Ovary (tissue), 9 donors: ENCODE results near the gene SMG1. TPM values are rescaled to one million over a fixed set of nuclear protein-coding genes. Genes with fewer than 3 reads are reported as not detected.
"Not testable (repeated sequence)": the region's sequence is repeated elsewhere in the genome, so short reads cannot be mapped to it uniquely, and the experiment has no call there.

ENCODE experiments used
- DNase-seq, 5 donors: peaks; one replicate each; pipeline ENCODE4 v3.0.0-alpha.2; 2019 to 2020
- H3K27ac ChIP-seq, 2 donors: fragments of 200-600 bp; one replicate each; pipeline versions ENCODE4 v1.5.1 to v1.8.0; 2019 to 2022
- H3K27me3 ChIP-seq: fragments of 200-600 bp; one replicate; pipeline ENCODE4 v1.8.0; 2022
- H3K36me3 ChIP-seq: fragments of 200-600 bp; sonication (generic); one replicate; pipeline ENCODE4 v1.5.1; 2019
- H3K4me1 ChIP-seq: one replicate; pipeline ENCODE4 v1.8.1; 2013; ENCODE audit warnings: mild to moderate bottlenecking, moderate library complexity; ENCODE audit not compliant: insufficient read depth
- H3K4me3 ChIP-seq: fragments of 200-600 bp; sonication (generic); one replicate; pipeline ENCODE4 v1.5.1; 2017
- H3K9me3 ChIP-seq, 2 donors: fragments of 200-600 bp in 1 of 2; sonication (generic) in 1 of 2; one replicate each; pipeline versions ENCODE4 v1.5.1 to v1.8.1; 2013 to 2019; ENCODE audit warnings: mild to moderate bottlenecking in 1 of 2, moderate library complexity in 1 of 2
- EP300 ChIP-seq: sonication (generic); formaldehyde crosslinking; IDR thresholded peaks from one replicate; pipeline ENCODE4 v1.6.1; 2017; ENCODE audit warnings: antibody characterized with exemption
- POLR2A ChIP-seq: fragments of 450-650 bp; IDR thresholded peaks from one replicate; pipeline ENCODE4 v1.6.1; 2017; ENCODE audit warnings: antibody characterized with exemption, mild to moderate bottlenecking, moderate library complexity
- WGBS, 3 donors: extraction: QIAGEN DNeasy Blood & Tissue Kit in 1 of 3; methylation state at CpG; one replicate each; pipeline versions ENCODE4 v1.1.5 to v1.1.7; 2013 to 2017; 5-methylcytosine and 5-hydroxymethylcytosine counted together
- intact Hi-C, 4 donors: fragments of 100-400 bp; cut with DNase I; formaldehyde crosslinking; loops; one replicate each; pipeline versions ENCODE4 v1.11.0 to v1.15.1; 2022 to 2023
- polyA plus RNA-seq, 2 donors: library from polyadenylated mRNA; stranded (reverse); fragments of 200-250 nt in 1 of 2; fragments of 350-450 nt in 1 of 2; fragmentation: Illumina TruSeq in 1 of 2; extraction: RNeasy Lipid Tissue Mini Kit (QIAGEN cat#74804) in 1 of 2; gene quantifications; one replicate each; pipeline ENCODE4 v1.2.3, GENCODE V29; 2013 to 2014
- total RNA-seq, 7 donors: library from RNA; depleted of rRNA in 2 of 7; stranded (reverse); fragments of >200 nt in 2 of 7; fragmentation: NEBNext Ultra II Directional in 3 of 7; extraction: Animal tissue kit (Norgen Biotek cat#: 25700) in 3 of 7; gene quantifications; one replicate each; pipeline versions ENCODE4 v1.1.0 to v1.2.4, GENCODE V29; 2016 to 2023
- TF ChIP-seq, protein P1 (sequence below), 3 donors: fragments of 450-650 bp in 2 of 3; fragments of 200-600 bp in 1 of 3; IDR thresholded peaks; one replicate each; pipeline versions ENCODE4 v1.5.1 to v1.8.0; 2016 to 2022; ENCODE audit warnings: antibody characterized with exemption in 3 of 3, mild to moderate bottlenecking in 1 of 3
- donor health status: DM: no; HTN: no; CAD: no; lungs with moderate emphysema.
- donor health status: DM: no; HTN: no; CAD: no.
- donor health status: Bipolar disorder and iron deficiency.
- donor health status: DM: yes; HTN: yes; CAD: no.
- donor health status: DM: no; HTN: no; CAD: no.
- donor health status: DM: yes; HTN: yes; CAD: no.

Gene SMG1
- total and polyA plus RNA-seq, 9 donors: 12.5 to 94.5 (median 61.1) TPM

DNA sequence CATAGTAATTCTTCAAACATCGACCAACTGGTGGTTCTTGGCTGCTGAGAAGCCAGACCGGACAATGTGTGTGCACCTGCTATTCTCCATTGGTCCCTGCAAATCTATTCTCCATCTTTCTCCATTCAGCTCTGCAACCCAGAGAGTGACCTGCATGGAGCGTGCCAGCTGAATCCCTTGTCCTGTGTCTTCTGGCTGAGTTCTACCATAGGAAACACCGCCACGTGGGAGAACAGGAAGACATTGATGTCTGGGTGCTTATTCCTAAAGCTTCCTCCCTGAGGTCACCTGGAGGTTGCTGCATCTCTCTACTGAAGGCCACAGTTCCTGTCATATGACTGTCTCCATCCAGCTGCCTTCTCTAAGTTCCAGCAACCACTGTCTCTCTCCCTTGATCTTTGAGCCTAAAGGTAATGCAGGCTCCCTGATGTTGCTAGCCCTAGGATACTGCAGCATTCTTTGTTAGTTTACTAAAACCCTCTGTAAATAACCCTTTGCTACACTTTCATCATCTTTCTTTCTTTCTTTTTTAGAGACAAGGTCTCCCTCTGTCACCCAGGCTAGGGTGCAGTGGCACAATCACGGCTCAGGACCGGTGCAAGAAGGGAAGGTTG, 10.6 kb upstream of the SMG1 start:
- H3K27ac ChIP-seq: no peak overlapping the region
- no peaks in the 10 kb centered on the region for H3K27me3 ChIP-seq
- H3K4me3 ChIP-seq: no peak overlapping the region
- intact Hi-C loops: no loop called here
- TF ChIP-seq, protein P1, sequence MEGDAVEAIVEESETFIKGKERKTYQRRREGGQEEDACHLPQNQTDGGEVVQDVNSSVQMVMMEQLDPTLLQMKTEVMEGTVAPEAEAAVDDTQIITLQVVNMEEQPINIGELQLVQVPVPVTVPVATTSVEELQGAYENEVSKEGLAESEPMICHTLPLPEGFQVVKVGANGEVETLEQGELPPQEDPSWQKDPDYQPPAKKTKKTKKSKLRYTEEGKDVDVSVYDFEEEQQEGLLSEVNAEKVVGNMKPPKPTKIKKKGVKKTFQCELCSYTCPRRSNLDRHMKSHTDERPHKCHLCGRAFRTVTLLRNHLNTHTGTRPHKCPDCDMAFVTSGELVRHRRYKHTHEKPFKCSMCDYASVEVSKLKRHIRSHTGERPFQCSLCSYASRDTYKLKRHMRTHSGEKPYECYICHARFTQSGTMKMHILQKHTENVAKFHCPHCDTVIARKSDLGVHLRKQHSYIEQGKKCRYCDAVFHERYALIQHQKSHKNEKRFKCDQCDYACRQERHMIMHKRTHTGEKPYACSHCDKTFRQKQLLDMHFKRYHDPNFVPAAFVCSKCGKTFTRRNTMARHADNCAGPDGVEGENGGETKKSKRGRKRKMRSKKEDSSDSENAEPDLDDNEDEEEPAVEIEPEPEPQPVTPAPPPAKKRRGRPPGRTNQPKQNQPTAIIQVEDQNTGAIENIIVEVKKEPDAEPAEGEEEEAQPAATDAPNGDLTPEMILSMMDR (IDR thresholded peaks at IDR 0.05): no peak
- TF ChIP-seq EP300 (no peak), POLR2A (no peak)
- WGBS, 3 donors: 83 to 85% (median 83%) methylated on average over 7 of the region's 7 CpGs
- no peak for DNase-seq
- H3K36me3 ChIP-seq: no peaks in the 10 kb centered on the region
- H3K4me1 ChIP-seq: no peaks in the 10 kb centered on the region
- H3K9me3 ChIP-seq: no peaks in the 10 kb centered on the region

DNA sequence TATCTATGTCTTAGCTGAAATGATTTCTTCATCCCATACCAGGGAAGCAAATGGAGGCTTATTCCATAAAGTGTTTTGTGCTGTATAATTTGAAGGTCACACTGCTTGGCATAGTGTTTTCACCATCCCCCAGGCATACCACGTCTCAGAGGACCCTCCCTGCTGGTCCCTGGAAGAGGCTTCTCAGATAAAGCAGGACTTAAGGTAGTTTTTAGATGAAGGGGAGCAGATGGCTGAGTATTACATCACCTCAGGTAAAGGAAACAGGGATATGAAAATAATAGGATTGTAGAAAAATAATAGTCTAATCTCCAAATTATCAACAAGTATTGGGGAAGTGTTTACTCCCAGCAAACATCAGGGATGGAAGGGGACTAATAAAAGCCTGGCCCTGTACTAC, 7.3 kb upstream of the SMG1 start:
- Histone ChIP-seq H3K4me3 (no peak overlapping the region), H3K27ac (no peak overlapping the region), H3K9me3 (no peaks in the 10 kb centered on the region), H3K4me1 (no peaks in the 10 kb centered on the region), H3K27me3 (no peaks in the 10 kb centered on the region), H3K36me3 (no peaks in the 10 kb centered on the region)
- intact Hi-C loops: no loop called here
- 1 to 3% (median 3%) methylated on average over 1 of the region's 1 CpG for WGBS, 3 donors
- TF ChIP-seq, protein P1 (IDR thresholded peaks at IDR 0.05): no peak
- no peak for TF ChIP-seq EP300
- TF ChIP-seq POLR2A: no peak
- no peak for DNase-seq

DNA sequence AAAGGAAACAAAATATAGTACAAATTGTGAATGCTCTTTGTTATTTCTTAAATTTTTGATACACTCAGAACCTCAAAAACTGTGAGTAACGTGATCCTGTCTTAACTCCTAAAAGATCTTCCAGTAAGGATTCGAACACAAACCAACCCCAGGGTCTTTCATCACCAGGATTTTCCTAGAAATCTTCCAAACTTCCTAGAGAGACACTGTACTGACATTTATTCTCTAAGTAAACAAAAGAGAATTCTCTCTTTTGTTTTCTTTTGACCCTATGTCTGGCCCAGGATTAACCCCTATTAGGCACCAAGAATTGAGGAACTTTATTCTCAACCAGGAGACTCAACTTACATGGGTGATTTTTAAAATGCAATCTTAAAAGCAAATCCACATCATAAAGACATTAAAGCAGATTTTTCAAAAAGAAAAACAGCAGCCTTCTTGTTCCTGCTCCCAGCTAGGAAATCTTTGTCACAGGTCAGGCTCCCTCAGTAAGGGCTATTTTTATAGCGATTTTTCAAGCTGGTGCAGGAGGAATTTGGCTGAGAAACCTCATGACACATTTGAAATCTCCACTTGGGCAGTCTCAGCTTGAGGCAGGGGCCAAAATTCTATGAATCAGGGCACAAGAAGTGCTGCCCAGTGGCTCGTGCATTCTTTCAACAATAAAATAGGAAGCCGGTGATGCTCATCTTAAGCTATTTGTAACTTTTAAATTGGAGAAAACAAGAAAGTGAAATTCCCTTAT, 6.2 kb upstream of the SMG1 start:
- intact Hi-C loops: no loop called here
- DNase-seq: no peak
- Histone ChIP-seq H3K9me3 (no peaks in the 10 kb centered on the region), H3K27ac (no peak overlapping the region), H3K4me1 (no peaks in the 10 kb centered on the region), H3K4me3 (no peak overlapping the region), H3K36me3 (no peaks in the 10 kb centered on the region), H3K27me3 (no peaks in the 10 kb centered on the region)
- TF ChIP-seq, protein P1 (IDR thresholded peaks at IDR 0.05): no peak
- no peak for TF ChIP-seq EP300
- TF ChIP-seq POLR2A: no peak
- WGBS, 3 donors: 27 to 36% (median 32%) methylated on average over 5 of the region's 5 CpGs

DNA sequence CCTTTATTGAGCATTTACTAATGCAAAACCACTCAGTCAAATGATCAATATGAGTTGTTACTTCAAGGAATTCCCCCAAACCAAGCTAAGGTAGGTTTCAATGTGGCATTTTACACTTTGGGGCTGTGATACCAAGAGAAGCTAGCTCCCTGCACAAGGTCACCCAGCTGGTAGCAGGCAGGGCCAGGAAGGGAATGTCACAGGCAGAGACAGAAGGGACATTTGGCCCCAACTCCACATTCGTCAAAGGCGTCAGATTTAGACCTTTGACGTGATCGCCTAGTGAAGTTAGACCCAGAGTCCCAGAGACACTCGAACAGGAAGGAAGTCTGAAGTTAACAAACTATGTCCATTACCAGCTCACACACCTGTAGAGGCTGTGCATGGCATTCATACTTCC, 5.5 kb upstream of the SMG1 start:
- no peak overlapping the region for H3K4me3 ChIP-seq
- H3K9me3 ChIP-seq: no peaks in the 10 kb centered on the region
- no peak for DNase-seq
- intact Hi-C loops: no loop called here
- H3K27me3 ChIP-seq: no peaks in the 10 kb centered on the region
- no peaks in the 10 kb centered on the region for H3K36me3 ChIP-seq
- H3K27ac ChIP-seq: no peak overlapping the region
- TF ChIP-seq, protein P1 (IDR thresholded peaks at IDR 0.05): no peak
- no peak for TF ChIP-seq POLR2A
- no peak for TF ChIP-seq EP300
- WGBS, 3 donors: 52 to 64% (median 61%) methylated on average over 5 of the region's 5 CpGs
- H3K4me1 ChIP-seq: no peaks in the 10 kb centered on the region

DNA sequence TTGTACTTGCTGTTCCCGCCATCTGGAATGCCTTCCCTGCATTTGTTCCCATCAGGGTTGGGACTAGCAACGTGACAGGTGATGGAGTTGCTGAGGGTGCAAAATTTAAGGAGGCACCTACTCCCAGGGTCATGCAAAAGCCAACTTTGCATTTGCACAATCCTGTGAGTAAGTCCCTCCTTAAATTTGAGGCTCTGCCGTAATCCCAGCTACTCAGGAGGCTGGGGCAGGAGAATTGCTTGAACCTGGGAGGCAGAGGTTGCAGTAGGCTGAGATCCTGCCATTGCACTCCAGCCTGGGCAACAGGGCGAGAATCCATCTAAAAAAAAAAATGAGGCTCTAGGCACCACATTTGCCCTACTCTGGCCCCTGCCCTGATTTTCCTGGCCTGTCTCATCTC, 3.9 kb upstream of the SMG1 start:
- H3K4me1 ChIP-seq, DNase-seq, H3K27me3 ChIP-seq, H3K27ac ChIP-seq, intact Hi-C loops, H3K4me3 ChIP-seq, H3K9me3 ChIP-seq, H3K36me3 ChIP-seq: not testable (repeated sequence)
- WGBS, 3 donors: 54 to 58% (median 56%) methylated on average over 4 of the region's 4 CpGs

DNA sequence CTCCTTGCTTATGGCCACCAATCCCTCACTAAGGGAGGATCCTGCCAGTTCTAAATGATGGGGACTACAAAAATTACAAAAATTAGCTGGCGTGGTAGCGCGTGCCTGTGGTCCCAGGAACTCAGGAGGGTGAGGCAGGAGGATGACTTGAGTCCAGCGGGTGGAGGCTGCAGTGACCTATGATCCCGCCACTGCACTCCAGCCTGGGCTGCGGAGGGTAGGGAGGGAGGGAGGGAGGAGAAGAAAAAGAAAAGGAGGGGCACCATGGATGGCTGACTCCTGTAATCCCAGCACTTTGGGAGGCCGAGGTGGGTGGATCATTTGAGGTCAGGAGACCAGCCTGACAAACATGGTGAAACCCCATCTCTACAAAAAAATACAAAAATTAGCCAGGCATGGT, 1.9 kb upstream of the SMG1 start:
- intact Hi-C loops: loop anchor here in 1 of 4 donors (10.0 kb wide), 1 partner anchor 123 kb away; the partner anchor contains the start of gene ARL6IP1
- not testable (repeated sequence) for H3K27me3 ChIP-seq, H3K27ac ChIP-seq, H3K4me1 ChIP-seq, H3K36me3 ChIP-seq, H3K4me3 ChIP-seq, H3K9me3 ChIP-seq, DNase-seq
- 81 to 88% (median 86%) methylated on average over 7 of the region's 7 CpGs for WGBS, 3 donors

DNA sequence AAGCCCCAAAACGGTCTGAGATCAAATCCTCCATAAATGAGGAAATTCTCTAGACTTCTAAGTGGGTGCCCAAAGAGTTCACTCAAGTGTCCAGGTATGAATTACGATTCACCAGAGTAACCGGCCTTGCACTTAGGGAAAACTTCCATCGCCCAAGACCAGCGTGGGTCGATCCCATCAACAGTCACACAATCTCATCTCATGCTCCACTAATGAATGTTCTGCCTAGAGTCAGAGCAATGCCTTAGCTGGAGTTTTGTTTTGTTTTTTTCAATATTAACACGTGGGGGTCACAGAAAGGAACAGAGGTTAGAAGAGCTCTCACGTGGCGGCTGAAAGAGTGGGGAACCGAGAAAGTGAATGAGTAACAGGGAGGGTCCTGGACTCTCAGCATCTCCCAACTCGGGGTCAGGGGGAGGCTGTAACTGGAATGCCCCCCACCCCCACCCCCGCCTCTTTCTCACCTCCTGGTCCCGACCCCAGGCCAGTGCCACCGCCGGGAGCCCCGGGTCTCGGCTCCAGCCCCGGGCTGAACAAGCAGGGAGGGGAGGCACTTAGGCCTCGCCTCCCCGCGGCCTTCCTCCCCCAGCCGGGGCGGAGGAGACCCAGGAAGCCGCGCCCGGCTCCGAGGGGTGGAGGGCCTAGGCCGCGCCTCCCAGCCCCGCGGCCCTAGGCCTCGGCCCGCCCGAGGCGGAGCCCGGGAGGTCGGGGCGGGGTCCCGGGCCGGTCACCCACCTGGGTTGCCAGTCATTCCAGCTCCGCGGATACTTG, 808 bp downstream of the SMG1 start:
- not testable (repeated sequence) for H3K36me3 ChIP-seq, H3K27me3 ChIP-seq, H3K4me1 ChIP-seq, H3K9me3 ChIP-seq
- Histone ChIP-seq H3K4me3 (peak overlapping the region; percentile 98), H3K27ac (peak overlapping the region; percentile 55 to 90)
- intact Hi-C loops: loop anchor here in 1 of 4 donors (10.0 kb wide), 1 partner anchor 121 kb away; the partner anchor contains the start of gene ARL6IP1
- 0 to 1% (median 0%) methylated on average over 39 to 42 of the region's 42 CpGs for WGBS, 3 donors
- DNase-seq: peak in 4 of 5 donors; percentile 15 to 56 (median 34)
